HTR-8/SVneo (cell line): ENCODE results near the gene RAB15.
"Not testable (repeated sequence)": the region's sequence is repeated elsewhere in the genome, so short reads cannot be mapped to it uniquely, and the experiment has no call there.

ENCODE experiments used
- DNase-seq: peaks from one replicate; pipeline ENCODE4 v3.0.0; 2011; ENCODE audit warnings: low spot score, mixed read lengths; ENCODE audit not compliant: insufficient read length
- FAIRE-seq: peaks from 2 replicates; lab custom pipeline; 2011; peaks lifted over from hg19 to GRCh38; lab: Jason Lieb, UNC

The RAB15 gene

DNA sequence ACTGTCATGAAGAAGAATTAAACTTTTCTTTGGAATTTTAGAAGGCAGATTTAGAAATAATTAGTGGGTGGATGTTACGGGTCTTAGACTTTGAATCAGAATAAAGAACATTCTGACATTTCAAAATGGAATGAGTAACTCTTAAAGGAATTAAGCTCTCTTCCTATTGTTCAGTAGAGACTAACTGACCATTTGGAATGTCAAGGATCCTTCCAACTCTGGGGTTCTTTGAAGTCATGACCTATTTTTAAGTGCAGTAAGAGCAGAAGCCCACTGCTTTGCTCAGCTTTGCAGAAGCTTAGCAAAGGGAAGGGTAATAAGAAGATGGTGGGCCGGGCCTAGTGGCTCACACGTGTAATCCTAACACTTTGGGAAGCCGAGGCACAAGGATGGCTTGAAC, 53.9 kb downstream of the RAB15 start:
- DNase-seq (no peak), FAIRE-seq (peak; percentile 69)

DNA sequence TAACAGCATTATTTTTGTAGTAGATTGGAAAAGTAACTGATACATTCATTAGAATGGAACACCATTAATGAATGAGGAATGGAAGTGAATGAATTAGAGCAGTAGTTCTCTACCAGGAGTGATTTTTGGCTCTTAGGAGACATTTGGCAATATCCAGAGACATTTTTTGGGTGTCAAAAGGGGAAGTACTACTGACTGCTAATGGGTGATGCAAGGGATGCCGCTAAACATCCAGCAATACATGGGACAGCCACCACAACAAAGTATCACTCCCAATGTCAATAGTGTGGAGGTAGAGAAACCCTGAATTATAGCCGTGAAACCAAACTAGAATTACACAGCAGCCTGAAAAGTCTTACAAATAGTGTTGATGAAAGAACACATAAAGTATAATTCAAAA, 56.3 kb downstream of the RAB15 start:
- DNase-seq, result no peak
- peak; percentile 87 for FAIRE-seq

DNA sequence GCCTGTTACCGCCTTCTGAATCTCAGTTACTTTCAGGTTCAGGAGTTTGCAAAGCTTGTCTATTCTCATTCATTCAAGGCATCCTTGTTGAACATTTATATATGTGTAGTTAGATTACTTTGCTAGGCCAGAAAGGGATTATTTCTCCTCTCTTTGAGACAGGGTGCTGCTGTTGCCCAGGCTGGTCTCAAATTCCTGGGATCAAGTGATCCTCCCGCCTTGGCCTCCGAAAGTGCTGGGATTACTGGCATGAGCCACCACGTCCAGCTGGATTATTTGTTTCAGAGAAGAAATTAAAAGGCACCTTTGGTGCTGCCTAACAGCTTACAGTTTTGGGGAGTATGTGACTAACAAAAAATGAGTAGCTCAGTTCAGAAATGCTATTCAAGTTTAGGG, 57.1 kb downstream of the RAB15 start:
- FAIRE-seq (peak; percentile 92), DNase-seq (no peak)

DNA sequence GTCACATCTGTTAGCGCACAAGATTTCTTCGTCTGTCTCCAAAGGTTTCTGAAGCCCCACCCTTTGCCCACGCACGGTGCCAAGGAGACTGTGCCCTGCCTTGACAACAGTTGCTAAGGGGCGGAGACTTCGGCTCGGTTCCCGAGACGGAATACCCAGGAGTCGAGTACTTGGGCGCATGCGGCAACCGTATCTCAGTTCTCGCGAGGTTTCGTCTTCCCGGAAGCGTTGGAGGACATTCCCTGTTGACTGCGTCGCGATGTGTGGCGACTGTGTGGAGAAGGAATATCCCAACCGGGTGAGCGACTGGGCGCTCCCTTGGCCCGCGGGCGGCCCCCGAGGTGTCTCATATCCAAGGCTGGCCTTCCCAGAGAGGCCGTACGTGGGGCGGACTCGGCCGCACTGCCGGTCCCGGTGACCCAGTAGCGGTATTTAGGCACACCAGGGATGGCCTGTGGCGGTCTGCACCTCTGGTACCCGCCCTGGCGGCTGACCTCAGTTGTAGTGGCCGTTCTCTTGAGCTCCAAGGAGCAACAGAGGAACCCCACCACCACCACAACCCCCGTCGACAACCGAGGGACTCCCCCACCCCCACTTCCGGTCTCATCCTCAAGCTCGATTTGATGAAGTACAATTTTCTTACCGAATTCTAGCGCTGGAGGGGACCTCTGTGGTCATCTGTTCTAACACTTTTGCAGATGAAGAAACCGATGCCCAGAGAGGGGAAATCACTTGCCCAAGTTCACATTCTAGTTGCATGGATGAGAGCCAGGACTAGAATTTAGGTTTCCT, 57.7 kb downstream of the RAB15 start, which contains the start of gene CHURC1:
Gene CHURC1, plus strand, starts transcription at position 219 of the 792 bp plus-strand sequence. Its CDS starts 41 bp downstream, at position 260.
- DNase-seq, result peak; percentile 100
- peak; percentile 100 for FAIRE-seq

DNA sequence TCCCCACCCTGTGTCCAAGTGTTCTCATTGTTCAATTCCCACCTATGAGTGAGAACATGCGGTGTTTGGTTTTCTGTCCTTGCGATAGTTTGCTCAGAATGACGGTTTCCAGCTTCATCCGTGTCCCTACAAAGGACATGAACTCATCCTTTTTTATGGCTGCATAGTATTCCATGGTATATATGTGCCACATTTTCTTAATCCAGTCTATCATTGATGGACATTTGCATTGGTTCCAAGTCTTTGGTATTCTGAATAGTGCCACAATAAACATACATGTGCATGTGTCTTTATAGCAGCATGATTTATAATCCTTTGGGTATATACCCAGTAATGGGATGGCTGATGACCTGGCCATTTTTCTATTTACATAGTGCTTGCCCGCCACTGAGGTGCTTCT, 58.7 kb downstream of the RAB15 start:
- FAIRE-seq, DNase-seq: not testable (repeated sequence)

DNA sequence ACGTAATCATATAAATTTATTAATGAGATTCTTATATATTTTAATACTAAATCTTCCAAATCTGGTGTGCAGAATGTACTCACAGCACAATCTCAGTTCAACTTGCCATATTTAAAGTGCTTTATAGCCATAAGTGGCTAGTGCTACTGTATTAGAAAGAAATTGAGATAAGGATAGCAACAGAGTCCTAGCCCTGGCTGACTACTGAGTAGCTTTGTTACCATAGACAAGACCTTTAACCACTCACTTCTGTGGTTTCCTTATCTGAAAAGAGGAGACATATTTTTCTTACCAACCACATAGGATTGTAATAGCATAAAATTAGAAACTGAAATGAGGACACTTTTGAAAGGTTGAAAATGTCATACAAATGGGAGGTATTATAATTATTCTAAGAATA, 59.9 kb downstream of the RAB15 start:
- DNase-seq (no peak), FAIRE-seq (peak; percentile 69)

DNA sequence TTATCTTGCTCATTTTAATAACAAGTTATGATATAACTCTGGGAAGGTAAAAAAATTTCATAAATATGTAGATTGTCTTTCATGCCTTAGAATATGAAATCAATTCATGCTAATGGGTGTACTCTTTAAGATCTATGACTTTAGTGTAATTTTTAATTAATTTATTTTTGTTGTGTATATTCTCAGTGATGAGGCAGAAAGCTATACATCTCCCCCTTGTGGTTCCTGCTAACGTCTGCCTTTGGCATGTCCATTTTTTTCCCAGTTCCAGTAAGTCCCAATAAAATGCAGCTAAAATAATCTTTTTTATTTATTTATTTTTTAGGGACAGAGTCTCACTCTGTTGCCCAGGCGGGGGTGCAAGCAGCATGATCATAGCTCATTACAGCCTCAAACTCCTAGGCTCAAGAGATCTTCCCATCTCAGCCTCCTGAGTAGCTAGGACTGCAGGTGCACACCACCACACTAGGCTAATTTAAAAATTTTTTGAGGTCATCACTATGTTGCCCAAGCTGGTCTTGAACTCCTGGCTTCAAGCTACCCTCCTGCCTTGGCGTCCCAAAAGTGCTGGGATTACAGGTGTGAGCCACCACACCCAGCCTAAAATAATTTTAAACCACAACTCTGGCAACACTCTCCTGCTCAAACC, 61.2 kb downstream of the RAB15 start:
- DNase-seq (peak; percentile 69), FAIRE-seq (peak; percentile 44)

DNA sequence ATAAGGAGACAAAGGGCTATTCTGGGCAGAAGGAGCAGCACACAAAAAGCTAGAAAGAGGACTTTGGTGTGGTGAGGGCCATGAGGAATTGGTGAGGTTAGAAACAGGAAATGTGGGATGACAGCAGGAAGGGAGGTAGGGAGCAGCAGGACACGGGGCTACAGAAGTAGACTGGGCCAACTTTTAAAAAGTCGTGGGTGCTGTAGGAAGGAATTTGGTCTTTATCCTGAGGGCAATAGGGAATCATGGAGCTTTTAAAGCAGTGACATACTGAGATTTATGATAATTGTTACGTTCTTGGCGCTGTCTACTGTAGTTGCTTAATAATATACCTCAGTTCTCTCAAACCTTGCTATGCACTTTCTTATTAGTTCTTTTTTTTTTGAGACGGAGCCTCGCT, 66.1 kb downstream of the RAB15 start:
- FAIRE-seq (peak; percentile 96), DNase-seq (no peak)

DNA sequence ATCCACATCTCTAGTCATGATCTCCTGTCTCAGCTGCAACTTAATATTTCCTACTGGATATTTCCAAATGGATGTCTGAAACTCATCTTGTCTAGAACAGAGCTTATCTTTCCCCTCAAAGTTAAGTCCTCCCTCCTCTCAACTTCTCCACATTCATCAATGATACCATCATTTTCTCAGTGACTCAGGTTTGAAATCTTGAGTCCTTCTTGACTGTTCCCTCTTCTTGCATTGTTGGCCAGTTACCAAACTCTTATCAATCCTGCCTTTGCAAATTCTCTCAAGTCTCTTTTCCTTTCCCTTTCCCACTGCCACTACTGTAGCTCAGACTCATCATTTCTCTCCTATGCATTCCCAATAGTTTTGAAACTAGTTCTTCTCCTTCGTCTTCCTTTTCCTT, 72.2 kb downstream of the RAB15 start:
- FAIRE-seq, result peak; percentile 96
- DNase-seq, result no peak
